ENCODE measurements around the gene AANAT.

Gene AANAT

GRCh38 chr17:76467366-76467765 lies at the start of gene AANAT:
Gene AANAT (plus strand): TSS chr17:76467603. CDS start chr17:76468747, 1,144 bp downstream.
- DNase-seq, result no peak

GRCh38 chr17:76419576-76420260 lies 47.7 kb upstream of the AANAT start:
- no peak for DNase-seq

GRCh38 chr17:76420356-76421043 lies 46.9 kb upstream of the AANAT start:
- DNase-seq, result no peak

- no peak for DNase-seq
These were observed 46.4 kb upstream of the AANAT start for GRCh38 chr17:76421044-76421407.

- DNase-seq, result no peak
These were observed 45.0 kb upstream of the AANAT start for GRCh38 chr17:76422406-76422805.

- DNase-seq, result no peak
These were observed 44.5 kb upstream of the AANAT start for GRCh38 chr17:76422860-76423259.

GRCh38 chr17:76426853-76427252 lies 40.5 kb upstream of the AANAT start:
- DNase-seq, result no peak

GRCh38 chr17:76427501-76428231 lies 39.7 kb upstream of the AANAT start:
- no peak for DNase-seq

GRCh38 chr17:76428511-76428910 lies 38.9 kb upstream of the AANAT start:
- DNase-seq, result no peak

- no peak for DNase-seq
These were observed 35.9 kb upstream of the AANAT start for GRCh38 chr17:76431509-76431908.

- DNase-seq, result no peak
These were observed 35.4 kb upstream of the AANAT start for GRCh38 chr17:76432004-76432403.

GRCh38 chr17:76432712-76433336 lies 34.6 kb upstream of the AANAT start:
- no peak for DNase-seq

GRCh38 chr17:76433693-76434092 lies 33.7 kb upstream of the AANAT start:
- no peak for DNase-seq

GRCh38 chr17:76434870-76435269 lies 32.5 kb upstream of the AANAT start:
- DNase-seq, result no peak

GRCh38 chr17:76435751-76436150 lies 31.7 kb upstream of the AANAT start:
- DNase-seq, result no peak

GRCh38 chr17:76437467-76438402 lies 29.7 kb upstream of the AANAT start:
- DNase-seq, result no peak

- no peak for DNase-seq
These were observed 28.5 kb upstream of the AANAT start for GRCh38 chr17:76438906-76439305.

- DNase-seq, result no peak
These were observed 28.0 kb upstream of the AANAT start for GRCh38 chr17:76439314-76439928.

- no peak for DNase-seq
These were observed 26.5 kb upstream of the AANAT start for GRCh38 chr17:76440751-76441362.

GRCh38 chr17:76441686-76442340 lies 25.6 kb upstream of the AANAT start:
- no peak for DNase-seq
